ENCODE results near the gene PLXNA4.

Gene PLXNA4

DNA sequence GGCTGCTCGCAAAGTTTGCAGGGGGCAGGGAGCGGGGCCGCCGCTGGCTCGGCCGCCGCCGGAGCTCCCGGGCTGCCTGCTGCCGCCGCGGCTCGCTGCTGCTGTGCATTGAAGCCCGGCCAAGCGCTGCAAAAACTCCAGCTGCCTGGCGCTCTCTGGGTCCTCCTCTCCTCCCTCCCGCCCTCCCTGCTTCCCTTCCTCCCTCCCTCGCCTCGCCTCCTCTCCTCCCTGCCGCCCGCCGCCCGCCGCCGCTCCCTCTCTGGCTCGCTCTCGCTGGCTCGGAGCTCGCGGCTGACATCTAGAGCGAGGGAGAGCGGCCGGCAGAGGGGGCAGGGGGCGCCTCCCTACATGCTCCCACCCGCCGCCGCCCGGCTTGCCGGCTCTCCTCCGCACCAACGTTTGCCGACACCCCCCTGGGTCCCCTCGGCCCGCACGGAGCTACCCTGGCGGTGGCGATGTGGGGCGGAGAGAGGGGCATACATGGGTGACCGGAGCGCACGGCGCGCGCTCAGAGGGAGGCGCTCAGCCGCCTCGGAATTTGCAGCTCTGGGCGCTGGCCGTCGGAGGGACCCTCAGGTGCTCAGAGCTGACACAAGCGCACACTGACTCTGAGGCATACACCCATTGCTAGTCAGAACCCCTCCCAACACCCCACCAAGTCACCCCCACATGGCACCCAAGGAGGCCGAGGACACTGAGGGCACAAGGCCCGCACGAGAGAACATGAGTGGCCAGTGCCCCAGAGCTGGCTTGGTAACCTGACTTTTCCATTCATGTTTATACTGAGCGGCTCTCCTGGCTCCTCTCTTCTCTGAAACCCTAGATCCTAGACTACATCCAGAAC, 1.2 kb upstream of the PLXNA4 start:
- Histone ChIP-seq H3K4me1 (ENCODE audit: control insufficient read depth, insufficient read depth, low read length) (peaks cover 3% of the 10 kb centered on the region; the same call in 1 of the 2 replicates), H3K27ac (ENCODE audit: extremely low read depth, low read depth, low read length) (peak overlapping the region; percentile 34; the same call in 1 of the 2 replicates), H3K9me3 (ENCODE audit: control insufficient read depth, insufficient read depth, low read depth, low read length) (no peaks in the 10 kb centered on the region), H3K4me3 (ENCODE audit: low read depth, low read length) (peak overlapping the region; percentile 35), H3K36me3 (ENCODE audit: control insufficient read depth in 2 of 2, insufficient read depth in 1 of 2, low read length in 2 of 2) (no peaks in the 10 kb centered on the region)
- ChIA-PET CTCF (interaction anchor here (0.5 to 1.8 kb wide), 15 partner anchors 9 to 886 kb away, joined by 3 to 10 read pairs (median 4); no protein-coding TSS in a partner anchor), POLR2A (no interaction called here)
- TF ChIP-seq GLI2 (tag by site-specific recombination; IDR thresholded peaks at IDR 0.05; ENCODE audit: borderline replicate concordance, low read depth): no peak
- TF ChIP-seq ZBTB17 (tag by site-specific recombination; IDR thresholded peaks at IDR 0.05): peak; percentile 80
- TF ChIP-seq, protein P1, sequence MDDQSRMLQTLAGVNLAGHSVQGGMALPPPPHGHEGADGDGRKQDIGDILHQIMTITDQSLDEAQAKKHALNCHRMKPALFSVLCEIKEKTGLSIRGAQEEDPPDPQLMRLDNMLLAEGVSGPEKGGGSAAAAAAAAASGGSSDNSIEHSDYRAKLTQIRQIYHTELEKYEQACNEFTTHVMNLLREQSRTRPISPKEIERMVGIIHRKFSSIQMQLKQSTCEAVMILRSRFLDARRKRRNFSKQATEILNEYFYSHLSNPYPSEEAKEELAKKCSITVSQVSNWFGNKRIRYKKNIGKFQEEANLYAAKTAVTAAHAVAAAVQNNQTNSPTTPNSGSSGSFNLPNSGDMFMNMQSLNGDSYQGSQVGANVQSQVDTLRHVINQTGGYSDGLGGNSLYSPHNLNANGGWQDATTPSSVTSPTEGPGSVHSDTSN (CRISPR knock-in tag; IDR thresholded peaks at IDR 0.05): no peak
- TF ChIP-seq, protein P2, sequence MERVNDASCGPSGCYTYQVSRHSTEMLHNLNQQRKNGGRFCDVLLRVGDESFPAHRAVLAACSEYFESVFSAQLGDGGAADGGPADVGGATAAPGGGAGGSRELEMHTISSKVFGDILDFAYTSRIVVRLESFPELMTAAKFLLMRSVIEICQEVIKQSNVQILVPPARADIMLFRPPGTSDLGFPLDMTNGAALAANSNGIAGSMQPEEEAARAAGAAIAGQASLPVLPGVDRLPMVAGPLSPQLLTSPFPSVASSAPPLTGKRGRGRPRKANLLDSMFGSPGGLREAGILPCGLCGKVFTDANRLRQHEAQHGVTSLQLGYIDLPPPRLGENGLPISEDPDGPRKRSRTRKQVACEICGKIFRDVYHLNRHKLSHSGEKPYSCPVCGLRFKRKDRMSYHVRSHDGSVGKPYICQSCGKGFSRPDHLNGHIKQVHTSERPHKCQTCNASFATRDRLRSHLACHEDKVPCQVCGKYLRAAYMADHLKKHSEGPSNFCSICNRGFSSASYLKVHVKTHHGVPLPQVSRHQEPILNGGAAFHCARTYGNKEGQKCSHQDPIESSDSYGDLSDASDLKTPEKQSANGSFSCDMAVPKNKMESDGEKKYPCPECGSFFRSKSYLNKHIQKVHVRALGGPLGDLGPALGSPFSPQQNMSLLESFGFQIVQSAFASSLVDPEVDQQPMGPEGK (tag by site-specific recombination; IDR thresholded peaks at IDR 0.05): peak; percentile 83
- no peak for TF ChIP-seq ZNF175 (tag by site-specific recombination; IDR thresholded peaks at IDR 0.05)
- no peak for TF ChIP-seq KLF9 (tag by site-specific recombination; IDR thresholded peaks at IDR 0.05; ENCODE audit: low read depth)
- TF ChIP-seq, protein P3, sequence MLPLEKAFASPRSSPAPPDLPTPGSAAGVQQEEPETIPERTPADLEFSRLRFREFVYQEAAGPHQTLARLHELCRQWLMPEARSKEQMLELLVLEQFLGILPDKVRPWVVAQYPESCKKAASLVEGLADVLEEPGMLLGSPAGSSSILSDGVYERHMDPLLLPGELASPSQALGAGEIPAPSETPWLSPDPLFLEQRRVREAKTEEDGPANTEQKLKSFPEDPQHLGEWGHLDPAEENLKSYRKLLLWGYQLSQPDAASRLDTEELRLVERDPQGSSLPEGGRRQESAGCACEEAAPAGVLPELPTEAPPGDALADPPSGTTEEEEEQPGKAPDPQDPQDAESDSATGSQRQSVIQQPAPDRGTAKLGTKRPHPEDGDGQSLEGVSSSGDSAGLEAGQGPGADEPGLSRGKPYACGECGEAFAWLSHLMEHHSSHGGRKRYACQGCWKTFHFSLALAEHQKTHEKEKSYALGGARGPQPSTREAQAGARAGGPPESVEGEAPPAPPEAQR (tag by site-specific recombination; IDR thresholded peaks at IDR 0.05): no peak
- TF ChIP-seq, protein P4, sequence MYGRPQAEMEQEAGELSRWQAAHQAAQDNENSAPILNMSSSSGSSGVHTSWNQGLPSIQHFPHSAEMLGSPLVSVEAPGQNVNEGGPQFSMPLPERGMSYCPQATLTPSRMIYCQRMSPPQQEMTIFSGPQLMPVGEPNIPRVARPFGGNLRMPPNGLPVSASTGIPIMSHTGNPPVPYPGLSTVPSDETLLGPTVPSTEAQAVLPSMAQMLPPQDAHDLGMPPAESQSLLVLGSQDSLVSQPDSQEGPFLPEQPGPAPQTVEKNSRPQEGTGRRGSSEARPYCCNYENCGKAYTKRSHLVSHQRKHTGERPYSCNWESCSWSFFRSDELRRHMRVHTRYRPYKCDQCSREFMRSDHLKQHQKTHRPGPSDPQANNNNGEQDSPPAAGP (tag by site-specific recombination; IDR thresholded peaks at IDR 0.05): peak; percentile 59; the same call in 1 of the 2 replicates
- TF ChIP-seq ZFHX2 (tag by site-specific recombination; conservative IDR thresholded peaks at IDR 0.05): peak; percentile 57
- no peak for TF ChIP-seq ZNF174 (tag by site-specific recombination; IDR thresholded peaks at IDR 0.05)
- TF ChIP-seq ZBTB8A (tag by site-specific recombination; IDR thresholded peaks at IDR 0.05): peak; percentile 71; the same call in 1 of the 2 replicates
- no peak for TF ChIP-seq ZNF214 (tag by site-specific recombination; IDR thresholded peaks at IDR 0.05; ENCODE audit: borderline replicate concordance)
- peak; percentile 53; the same call in 1 of the 2 replicates for TF ChIP-seq EGR2 (tag by site-specific recombination; IDR thresholded peaks at IDR 0.05; ENCODE audit: low read depth)
- no peak for TF ChIP-seq ZNF530 (tag by site-specific recombination; IDR thresholded peaks at IDR 0.05; ENCODE audit: low read depth)
- TF ChIP-seq ZNF544 (tag by site-specific recombination; IDR thresholded peaks at IDR 0.05): no peak
- TF ChIP-seq, protein P5, sequence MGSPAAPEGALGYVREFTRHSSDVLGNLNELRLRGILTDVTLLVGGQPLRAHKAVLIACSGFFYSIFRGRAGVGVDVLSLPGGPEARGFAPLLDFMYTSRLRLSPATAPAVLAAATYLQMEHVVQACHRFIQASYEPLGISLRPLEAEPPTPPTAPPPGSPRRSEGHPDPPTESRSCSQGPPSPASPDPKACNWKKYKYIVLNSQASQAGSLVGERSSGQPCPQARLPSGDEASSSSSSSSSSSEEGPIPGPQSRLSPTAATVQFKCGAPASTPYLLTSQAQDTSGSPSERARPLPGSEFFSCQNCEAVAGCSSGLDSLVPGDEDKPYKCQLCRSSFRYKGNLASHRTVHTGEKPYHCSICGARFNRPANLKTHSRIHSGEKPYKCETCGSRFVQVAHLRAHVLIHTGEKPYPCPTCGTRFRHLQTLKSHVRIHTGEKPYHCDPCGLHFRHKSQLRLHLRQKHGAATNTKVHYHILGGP (tag by site-specific recombination; IDR thresholded peaks at IDR 0.05): no peak
- no peak for TF ChIP-seq ZNF585B (tag by site-specific recombination; IDR thresholded peaks at IDR 0.05)
- no peak for TF ChIP-seq BCL11A (tag by site-specific recombination; IDR thresholded peaks at IDR 0.05; ENCODE audit: low read depth)
- peak; percentile 90 for TF ChIP-seq GLIS2 (tag by site-specific recombination; IDR thresholded peaks at IDR 0.05)
- TF ChIP-seq SALL2 (tag by site-specific recombination; IDR thresholded peaks at IDR 0.05; ENCODE audit: borderline replicate concordance): no peak
- no peak for TF ChIP-seq ZBTB7A (tag by site-specific recombination; IDR thresholded peaks at IDR 0.05; ENCODE audit: low read depth)
- no peak for TF ChIP-seq ZNF239 (tag by site-specific recombination; IDR thresholded peaks at IDR 0.05)
- TF ChIP-seq, protein P6, sequence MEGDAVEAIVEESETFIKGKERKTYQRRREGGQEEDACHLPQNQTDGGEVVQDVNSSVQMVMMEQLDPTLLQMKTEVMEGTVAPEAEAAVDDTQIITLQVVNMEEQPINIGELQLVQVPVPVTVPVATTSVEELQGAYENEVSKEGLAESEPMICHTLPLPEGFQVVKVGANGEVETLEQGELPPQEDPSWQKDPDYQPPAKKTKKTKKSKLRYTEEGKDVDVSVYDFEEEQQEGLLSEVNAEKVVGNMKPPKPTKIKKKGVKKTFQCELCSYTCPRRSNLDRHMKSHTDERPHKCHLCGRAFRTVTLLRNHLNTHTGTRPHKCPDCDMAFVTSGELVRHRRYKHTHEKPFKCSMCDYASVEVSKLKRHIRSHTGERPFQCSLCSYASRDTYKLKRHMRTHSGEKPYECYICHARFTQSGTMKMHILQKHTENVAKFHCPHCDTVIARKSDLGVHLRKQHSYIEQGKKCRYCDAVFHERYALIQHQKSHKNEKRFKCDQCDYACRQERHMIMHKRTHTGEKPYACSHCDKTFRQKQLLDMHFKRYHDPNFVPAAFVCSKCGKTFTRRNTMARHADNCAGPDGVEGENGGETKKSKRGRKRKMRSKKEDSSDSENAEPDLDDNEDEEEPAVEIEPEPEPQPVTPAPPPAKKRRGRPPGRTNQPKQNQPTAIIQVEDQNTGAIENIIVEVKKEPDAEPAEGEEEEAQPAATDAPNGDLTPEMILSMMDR (tag by site-specific recombination; IDR thresholded peaks at IDR 0.05): peak; percentile 98
- TF ChIP-seq ZNF549 (tag by site-specific recombination; IDR thresholded peaks at IDR 0.05): no peak
- TF ChIP-seq KLF1 (tag by site-specific recombination; IDR thresholded peaks at IDR 0.05): peak; percentile 32; the same call in 1 of the 2 replicates
- TF ChIP-seq, protein P7, sequence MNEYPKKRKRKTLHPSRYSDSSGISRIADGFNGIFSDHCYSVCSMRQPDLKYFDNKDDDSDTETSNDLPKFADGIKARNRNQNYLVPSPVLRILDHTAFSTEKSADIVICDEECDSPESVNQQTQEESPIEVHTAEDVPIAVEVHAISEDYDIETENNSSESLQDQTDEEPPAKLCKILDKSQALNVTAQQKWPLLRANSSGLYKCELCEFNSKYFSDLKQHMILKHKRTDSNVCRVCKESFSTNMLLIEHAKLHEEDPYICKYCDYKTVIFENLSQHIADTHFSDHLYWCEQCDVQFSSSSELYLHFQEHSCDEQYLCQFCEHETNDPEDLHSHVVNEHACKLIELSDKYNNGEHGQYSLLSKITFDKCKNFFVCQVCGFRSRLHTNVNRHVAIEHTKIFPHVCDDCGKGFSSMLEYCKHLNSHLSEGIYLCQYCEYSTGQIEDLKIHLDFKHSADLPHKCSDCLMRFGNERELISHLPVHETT (tag by site-specific recombination; IDR thresholded peaks at IDR 0.05): no peak
- peak; percentile 53 for TF ChIP-seq ZNF341 (tag by site-specific recombination; IDR thresholded peaks at IDR 0.05; ENCODE audit: low read depth)

Measured in HEK293 (cell line).